GM21529 (cell line): ENCODE results near the gene PLEKHG4.

Experiments used
- ATAC-seq: cut with Tn5 transposase; IDR thresholded peaks from one replicate; pipeline ENCODE4 v1.9.1; 2021; ENCODE audit not compliant: unreplicated experiment

Gene PLEKHG4

GRCh38 chr16:67286441-67287235, 7.3 kb downstream of the PLEKHG4 start:
- ATAC-seq = no peak

DNA sequence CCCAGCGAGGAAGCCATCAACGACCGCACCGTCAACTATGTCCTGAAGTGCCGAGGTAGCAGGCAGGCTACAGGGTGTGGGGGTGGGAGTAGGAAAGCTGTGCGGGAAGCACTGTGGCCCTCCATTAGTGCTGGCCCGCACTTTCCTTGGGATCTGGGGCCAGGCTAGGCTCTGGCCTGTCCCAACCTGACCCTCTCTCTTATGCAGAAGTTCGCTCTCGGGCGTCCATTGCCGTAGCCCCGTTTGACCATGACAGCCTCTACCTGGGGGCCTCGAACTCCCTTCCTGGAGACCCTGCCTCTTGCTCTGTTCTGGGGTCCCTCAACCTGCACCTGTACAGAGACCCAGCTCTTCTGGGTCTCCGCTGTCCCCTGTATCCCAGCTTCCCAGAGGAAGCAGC, 8.6 kb downstream of the PLEKHG4 start:
- no peak for ATAC-seq

- no peak for ATAC-seq
Observed at GRCh38 chr16:67291461-67291860, 12.1 kb downstream of the PLEKHG4 start.

- no peak for ATAC-seq
Observed at GRCh38 chr16:67294171-67294757, 14.9 kb downstream of the PLEKHG4 start.

DNA sequence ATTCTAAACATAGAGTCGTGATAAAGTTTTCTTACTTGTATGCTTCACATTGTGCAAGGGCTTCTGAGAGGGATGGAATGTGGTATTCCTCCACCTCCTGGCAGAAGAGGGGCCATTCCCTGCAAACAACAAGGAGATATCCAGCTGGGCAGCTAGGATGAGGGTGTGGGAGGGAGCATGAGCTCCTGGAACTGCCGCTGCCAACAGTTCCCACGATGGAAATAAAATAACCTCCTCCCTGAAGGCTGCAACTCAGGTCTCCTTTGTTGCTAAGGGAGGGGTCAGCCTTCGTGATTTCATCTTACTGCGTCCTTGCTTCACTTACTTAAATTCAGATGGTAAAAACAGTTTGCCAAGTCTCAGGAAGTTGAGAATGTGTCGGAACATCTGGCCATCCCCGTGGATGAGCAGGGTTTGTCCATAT, 15.6 kb downstream of the PLEKHG4 start:
- no peak for ATAC-seq

DNA sequence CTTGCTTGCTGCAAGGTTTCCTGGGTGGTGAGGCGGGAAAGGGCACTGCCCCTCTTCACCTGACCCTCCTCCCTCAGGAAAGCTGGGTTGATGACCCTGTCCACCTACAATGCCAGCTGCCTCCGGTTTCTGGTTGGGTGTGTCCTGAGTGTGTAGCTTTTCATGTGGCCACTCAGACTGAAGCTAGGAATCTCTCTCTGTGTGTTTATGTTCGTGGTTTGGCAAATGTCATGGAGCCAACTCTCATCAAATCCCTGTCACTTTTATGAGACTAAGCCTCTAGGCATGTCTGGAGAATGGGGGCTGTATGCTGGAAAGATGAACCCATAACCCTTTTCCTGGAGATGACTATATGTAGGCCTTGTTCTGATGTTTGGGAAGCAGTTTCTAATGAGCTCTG, 17.1 kb downstream of the PLEKHG4 start:
- no peak for ATAC-seq

- no peak for ATAC-seq
Observed at GRCh38 chr16:67298277-67298676, 18.9 kb downstream of the PLEKHG4 start.

DNA sequence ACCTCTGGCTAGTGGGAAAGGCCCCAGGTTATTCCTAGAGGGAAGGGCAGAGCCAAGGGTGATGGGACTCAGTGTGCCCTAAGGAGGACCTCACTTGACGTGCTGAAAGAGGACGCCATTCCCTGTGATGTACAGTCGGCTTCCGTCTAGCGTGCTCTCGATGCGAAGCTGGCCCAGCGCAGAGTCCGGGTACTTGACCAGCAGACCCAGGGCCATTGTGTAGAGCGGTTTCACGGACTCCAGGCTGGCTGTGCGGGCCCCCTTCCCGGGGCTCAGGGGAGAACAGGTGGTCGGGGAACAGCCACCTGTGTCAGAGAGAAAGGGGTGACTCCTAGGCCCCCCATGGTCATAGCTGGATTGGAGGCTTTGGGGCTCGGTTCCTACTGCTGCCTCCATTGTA, 19.9 kb downstream of the PLEKHG4 start:
- ATAC-seq = no peak

- ATAC-seq = no peak
Observed at GRCh38 chr16:67301080-67301782, 21.9 kb downstream of the PLEKHG4 start.

GRCh38 chr16:67302076-67302475, 22.7 kb downstream of the PLEKHG4 start:
- ATAC-seq = no peak

GRCh38 chr16:67302970-67303369, 23.6 kb downstream of the PLEKHG4 start:
- no peak for ATAC-seq

GRCh38 chr16:67304020-67304419, 24.7 kb downstream of the PLEKHG4 start:
- no peak for ATAC-seq

- no peak for ATAC-seq
Observed at GRCh38 chr16:67305216-67306071, 26.1 kb downstream of the PLEKHG4 start.

DNA sequence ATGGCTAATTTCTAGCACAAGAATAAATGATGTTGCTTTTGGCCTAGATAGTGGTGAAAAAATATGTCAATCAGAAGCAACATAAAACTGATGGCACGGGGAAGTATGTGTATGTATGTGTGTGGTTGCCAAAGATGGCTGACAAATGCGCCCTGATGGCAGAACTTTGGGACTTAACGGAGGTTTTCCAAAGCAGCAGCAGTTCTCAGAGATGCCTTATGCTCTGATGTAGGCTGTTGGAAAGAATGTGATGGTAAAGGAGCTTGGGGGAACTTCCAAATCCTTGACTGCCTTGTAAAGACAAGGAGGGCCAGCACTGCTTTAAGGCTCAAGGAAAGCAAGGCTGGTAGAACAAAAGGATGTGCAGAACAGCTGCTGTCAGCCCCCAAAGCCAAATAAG, 31.2 kb downstream of the PLEKHG4 start:
- no peak for ATAC-seq

GRCh38 chr16:67311607-67312488, 32.5 kb downstream of the PLEKHG4 start:
- peak; percentile 77 for ATAC-seq

DNA sequence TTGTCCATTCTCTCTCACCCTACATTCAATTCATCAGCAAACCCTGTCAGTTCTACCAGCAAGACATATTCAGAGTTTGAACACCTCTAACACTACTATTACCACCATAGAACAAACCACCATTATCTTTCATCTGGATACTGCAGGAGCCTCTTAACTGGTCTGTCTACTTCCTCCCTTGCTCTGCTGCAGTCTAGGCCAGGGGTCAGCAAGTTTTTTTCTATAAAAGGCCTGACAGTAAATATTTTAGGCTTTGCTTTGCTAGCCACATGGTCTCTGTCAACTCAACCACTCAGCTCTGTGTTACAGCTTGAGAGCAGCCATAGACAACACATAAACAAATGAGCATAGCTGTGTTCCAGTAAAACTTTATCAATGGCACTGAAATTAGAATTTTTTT, 33.4 kb downstream of the PLEKHG4 start:
- ATAC-seq = no peak

GRCh38 chr16:67317853-67318252, 38.5 kb downstream of the PLEKHG4 start:
- no peak for ATAC-seq

DNA sequence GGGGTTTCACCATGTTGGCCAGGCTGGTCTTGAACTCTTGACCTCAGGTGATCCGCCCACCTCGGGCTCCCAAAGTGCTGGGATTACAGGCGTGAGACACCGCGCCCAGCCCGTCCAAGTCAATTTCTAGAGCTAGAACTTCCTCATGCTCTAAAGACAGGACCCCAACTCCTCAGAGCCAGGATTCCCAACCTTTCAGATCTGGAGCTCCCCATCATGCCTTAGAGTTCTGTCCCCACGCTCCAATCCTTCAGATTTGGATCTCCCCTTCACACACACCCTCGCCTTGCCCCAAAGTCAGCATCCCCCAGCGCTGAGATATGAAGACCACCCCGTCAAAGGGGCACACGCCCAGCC, 46.8 kb downstream of the PLEKHG4 start:
- no peak for ATAC-seq

DNA sequence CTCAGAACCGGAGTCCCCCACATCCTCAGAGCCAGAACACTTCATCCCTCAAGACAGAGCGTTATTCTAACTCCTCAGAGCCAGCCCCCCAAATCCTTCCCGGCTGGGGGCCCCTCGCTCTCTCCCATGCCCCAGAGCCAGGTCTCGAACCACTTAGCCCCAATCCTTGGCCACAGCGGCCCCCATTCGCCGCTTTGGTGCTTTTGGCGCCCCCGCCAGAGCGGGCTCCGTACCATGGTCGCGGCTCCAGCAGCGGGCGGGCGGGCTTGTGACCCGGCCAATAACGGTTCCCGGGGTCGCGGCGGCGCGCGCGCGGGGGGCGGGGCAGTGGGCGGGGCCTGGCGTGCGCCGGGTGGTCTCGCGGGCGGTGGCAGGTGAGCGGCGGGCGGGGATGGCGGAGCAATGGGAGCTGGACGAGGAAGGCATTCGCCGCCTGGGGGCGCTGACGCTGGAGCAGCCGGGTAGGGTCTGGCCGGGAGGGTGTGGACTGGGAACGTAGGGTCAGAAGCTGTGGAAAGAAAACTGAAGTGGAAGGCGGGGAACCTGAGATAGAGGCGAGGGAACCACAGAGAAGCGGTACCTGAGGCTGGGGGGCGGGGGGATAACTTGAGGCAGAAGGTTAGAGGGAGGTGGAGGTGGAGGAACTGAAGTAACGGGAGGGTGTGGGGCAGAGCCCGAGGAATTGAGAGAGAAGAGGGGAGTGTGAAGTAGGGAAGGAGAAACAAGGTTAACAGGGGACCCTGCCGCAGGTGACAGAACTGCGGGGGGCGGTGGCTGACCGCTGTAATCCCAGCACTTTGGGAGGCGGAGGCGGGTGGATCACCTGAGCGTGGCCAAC, 47.4 kb downstream of the PLEKHG4 start, which contains the start of the genes KCTD19 and LRRC36:
Gene KCTD19, minus strand, starts transcription at position 270 of the 838 bp plus-strand sequence. Its CDS starts 34 bp downstream, at position 236.
Gene LRRC36, plus strand, starts transcription at position 344 of the 838 bp plus-strand sequence. Its CDS starts 48 bp downstream, at position 392.
- no peak for ATAC-seq
